ENCODE data around the gene TM4SF1.
"Not testable (repeated sequence)": the region's sequence is repeated elsewhere in the genome, so short reads cannot be mapped to it uniquely, and the experiment has no call there.

Gene TM4SF1

GRCh38 chr3:149395107-149396089, 17.9 kb upstream of the TM4SF1 start:
- no peak for DNase-seq (ENCODE audit: extremely low read depth in 1 of 2, low read depth in 1 of 2)

GRCh38 chr3:149393345-149394160, 16.1 kb upstream of the TM4SF1 start:
- peak in 1 of 2 donors; percentile 1 for DNase-seq (ENCODE audit: extremely low read depth in 1 of 2, low read depth in 1 of 2)

DNA sequence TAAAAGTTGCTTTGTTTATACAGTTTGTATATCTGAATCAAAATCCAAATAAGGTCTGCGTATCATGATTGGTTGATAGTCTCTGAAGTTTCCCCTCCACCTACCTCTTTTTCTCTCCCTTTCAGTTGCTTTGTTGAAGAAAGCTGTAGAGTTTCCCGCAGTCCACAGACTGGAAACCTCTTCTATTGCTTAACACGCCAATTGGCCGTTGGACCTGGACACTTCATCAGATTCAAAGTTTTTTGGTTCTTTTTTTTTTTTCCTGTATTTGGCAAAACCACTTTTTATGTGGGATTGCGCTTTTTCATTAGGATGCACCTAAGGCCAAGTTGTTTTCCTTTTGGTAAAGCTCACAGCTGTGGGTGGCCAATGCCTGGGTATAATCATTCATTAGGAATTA, 14.5 kb upstream of the TM4SF1 start:
- no peak for DNase-seq (ENCODE audit: extremely low read depth in 1 of 2, low read depth in 1 of 2)

GRCh38 chr3:149390772-149391212, 13.3 kb upstream of the TM4SF1 start:
- DNase-seq (ENCODE audit: extremely low read depth in 1 of 2, low read depth in 1 of 2): no peak

DNA sequence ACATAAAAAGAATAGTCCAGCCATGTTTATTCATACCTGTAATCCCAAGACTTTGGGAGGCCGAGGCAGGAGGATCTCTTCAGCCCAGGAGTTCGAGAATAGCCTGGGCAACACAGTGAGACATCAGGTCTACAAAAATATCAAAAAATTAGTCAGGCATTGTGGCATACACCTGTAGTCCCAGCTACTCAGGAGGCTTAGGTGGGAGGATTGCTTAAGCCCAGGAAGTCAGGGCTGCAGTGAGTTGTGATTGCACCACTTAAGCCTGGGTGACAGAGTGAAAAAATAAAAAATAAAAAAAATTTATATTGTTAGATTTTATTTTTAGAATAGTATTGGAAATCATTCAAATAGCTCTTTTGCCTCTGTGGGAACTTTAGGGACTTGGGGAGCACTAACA, 12.8 kb upstream of the TM4SF1 start:
- DNase-seq (ENCODE audit: extremely low read depth in 1 of 2, low read depth in 1 of 2): no peak

- no peak for DNase-seq (ENCODE audit: extremely low read depth in 1 of 2, low read depth in 1 of 2)
These were observed 11.3 kb upstream of the TM4SF1 start for GRCh38 chr3:149388531-149389417.

DNA sequence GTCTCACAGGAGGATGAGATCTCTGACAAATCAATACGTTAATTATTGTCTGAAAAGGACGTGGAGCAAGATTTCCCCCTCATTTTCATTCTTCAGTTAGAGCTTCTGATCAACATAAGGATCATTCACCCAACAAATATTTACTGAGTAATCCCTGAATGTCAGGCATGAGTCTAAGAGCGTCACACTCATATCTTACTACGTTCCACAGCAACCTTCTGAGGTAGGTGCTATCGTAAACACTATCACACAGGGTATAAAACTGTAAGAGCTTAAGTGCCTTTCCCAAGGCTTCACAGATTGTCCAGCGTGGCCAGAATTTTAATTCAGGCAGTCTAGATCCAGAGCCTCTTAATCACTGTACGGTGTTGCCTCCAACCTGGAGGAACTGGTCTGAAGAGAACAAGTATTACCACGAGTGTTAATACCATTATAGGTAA, 10.6 kb upstream of the TM4SF1 start:
- DNase-seq (ENCODE audit: extremely low read depth in 1 of 2, low read depth in 1 of 2): no peak

- DNase-seq (ENCODE audit: extremely low read depth in 1 of 2, low read depth in 1 of 2): no peak
These were observed 8.8 kb upstream of the TM4SF1 start for GRCh38 chr3:149386299-149386606.

GRCh38 chr3:149385617-149386298, 8.3 kb upstream of the TM4SF1 start:
- no peak for DNase-seq (ENCODE audit: extremely low read depth in 1 of 2, low read depth in 1 of 2)

DNA sequence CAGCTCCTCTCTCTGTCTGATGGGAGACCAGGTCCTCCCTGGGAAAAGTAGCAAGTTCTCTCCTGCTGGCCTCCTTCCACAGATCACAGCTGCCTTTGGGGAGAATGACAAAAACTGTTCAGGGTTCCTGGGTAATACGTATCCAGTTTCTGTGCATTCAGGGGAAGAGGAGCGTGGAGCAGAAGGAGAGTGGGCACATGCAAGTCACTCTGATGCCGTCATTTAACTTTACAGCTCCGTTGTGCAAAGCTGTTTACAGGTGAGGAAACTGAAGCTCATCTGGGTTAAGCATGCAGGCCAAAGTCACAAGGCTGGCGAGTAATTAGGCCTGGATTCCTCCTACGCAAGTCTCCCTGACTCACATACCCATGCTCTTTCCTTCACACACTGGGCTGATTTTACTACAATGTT, 7.5 kb upstream of the TM4SF1 start:
- DNase-seq (ENCODE audit: extremely low read depth in 1 of 2, low read depth in 1 of 2): no peak

DNA sequence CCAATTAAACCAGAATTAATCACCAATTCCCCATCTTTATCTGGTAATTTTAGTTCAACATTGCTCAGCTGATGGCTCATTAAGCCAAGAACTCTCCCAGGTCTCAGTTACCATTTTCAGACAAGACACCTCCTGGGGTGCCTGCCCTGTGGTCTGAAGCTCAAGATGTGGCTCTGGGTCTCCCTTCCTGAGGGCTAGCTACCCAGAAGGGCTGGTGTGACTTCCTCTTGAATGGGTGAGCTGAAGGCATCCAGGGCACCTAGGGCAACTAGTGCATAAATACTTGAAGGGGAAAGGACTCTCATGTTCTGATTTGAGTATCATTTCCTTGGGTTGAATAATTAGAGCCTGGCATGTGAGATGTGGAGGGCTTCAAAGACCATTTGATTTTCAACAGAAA, 6.7 kb upstream of the TM4SF1 start:
- no peak for DNase-seq (ENCODE audit: extremely low read depth in 1 of 2, low read depth in 1 of 2)

DNA sequence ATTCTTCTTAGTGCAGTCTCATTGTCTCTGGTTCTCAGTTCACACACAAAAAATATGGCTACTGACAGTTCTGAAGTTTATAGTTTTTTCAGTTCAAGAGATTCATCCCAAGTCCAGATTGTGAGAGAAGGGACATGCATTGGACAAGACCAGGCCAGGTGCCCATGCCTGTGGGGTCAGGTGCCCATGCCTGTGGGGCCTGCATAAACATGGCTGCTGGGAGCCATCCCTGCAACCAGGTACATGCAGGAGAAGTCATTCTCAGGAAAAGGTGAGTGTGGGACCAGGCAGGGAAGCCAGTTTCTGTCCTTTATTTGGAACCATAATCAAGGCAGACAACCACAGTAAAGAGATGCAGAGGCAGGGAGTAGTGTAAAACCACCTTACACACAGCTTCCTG, 6.3 kb upstream of the TM4SF1 start:
- DNase-seq (ENCODE audit: extremely low read depth in 1 of 2, low read depth in 1 of 2): no peak

GRCh38 chr3:149382518-149382917, 5.1 kb upstream of the TM4SF1 start:
- no peak for DNase-seq (ENCODE audit: extremely low read depth in 1 of 2, low read depth in 1 of 2)

DNA sequence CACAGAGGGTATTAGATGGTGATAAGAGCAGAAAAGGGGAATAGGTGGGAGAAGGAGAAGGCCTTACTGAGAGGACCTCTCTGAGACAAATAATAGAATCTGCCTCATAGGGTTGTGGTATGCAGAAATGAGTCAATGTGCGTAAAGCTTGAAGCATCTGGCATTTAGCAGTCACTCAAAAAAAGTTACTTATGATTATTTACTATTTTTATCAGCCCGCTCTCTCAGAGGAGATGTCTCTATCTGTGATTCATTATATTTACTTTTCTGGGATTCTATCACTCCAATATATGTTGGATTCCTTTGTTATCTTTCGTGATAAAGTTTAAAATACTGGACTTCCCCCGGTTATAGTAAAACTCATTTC, 4.6 kb upstream of the TM4SF1 start:
- no peak for DNase-seq (ENCODE audit: extremely low read depth in 1 of 2, low read depth in 1 of 2)

DNA sequence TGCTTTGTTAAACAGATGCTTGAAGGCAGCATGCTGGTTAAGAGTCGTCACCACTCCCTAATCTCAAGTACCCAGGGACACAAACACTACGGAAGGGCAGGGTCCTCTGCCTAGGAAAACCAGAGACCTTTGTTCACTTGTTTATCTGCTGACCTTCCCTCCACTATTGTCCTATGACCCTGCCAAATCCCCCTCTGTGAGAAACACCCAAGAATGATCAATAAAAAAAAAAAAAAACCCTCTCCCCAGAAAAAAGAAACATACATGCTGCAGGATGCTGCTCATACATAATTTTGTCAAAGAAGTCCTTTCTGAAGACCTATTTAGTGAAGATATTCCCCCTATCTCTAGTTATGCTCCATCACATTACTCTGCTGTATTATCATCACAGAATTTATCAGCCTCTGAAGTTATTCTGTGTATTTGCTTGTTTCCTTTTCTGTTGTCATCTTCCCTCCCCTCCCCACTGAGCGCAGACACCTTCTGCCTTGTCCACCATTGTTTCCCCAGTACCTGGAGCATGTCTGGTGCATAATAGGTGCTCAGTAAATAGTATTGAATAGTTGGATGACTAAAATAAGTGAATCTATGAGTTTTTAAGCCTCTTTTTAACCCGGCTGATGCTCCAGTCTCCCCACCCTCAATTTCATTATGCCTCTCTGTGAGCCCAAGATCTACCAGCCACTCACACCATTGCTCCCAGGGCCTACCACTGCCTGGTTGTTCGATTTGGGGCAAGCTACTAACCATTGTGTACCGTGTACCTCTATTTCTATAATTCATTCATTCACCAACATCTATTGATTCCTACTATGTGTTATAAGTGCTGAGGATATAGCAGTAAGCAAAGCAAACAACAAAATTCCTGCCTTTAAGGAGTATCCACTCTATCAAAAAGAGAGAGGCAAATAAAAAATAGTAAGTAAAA, 4.0 kb upstream of the TM4SF1 start:
- no peak for DNase-seq (ENCODE audit: extremely low read depth in 1 of 2, low read depth in 1 of 2)

DNA sequence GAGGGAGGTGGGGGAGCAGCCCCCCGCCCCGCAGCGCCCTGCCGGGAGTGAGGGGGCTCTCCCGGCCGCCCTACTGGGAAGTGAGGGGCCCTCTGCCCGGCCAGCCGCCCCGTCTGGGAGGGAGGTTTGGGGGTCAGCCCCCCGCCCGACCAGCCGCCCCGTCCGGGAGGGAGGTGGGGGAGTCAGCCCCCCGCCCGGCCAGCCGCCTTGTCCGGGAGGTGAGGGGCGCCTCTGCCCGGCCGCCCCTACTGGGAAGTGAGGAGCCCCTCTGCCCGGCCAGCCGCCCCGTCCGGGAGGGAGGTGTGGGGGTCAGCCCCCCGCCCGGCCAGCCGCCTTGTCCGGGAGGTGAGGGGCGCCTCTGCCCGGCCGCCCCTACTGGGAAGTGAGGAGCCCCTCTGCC, 2.8 kb upstream of the TM4SF1 start:
- DNase-seq (ENCODE audit: extremely low read depth in 1 of 2, low read depth in 1 of 2): not testable (repeated sequence)

DNA sequence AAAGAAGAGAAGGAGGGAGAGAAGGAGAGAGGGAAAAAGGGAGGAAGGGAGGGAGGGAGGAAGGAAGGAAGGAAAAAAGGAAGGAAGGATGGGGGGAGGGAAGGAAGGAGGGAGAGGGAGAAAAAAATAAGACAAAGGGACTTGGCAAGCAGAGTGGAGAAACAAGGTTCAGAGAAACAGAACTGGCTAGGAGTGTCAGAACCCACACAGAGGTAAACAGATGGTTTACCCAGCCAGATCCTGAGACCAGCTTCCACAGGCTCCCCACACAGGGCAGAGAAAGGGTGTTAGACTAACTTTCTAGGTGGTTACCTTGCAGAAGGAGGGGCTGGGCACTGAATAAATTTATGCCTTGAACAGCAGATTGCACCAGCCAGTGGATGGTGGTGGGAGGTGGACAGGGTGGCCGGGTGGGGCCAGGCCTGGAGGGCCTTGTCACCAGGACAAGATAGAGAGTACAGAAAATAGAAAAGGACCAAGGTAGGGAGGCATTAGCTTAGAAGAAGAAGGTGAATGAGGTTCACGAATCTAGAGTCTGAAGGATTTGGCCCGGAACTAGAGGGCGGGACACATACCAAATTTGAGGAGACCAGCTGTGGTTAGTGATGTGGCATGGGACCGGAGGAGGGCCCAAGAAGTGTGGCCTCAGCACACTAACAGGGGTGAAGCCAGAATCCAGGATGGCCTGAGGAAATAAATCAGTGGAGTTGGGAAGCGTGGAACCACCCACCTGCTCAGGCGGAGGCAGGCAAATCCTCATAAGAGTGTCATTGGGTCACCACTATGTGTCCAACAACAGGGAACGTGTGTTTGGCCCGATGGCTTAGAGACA, 1.2 kb upstream of the TM4SF1 start:
- DNase-seq (ENCODE audit: extremely low read depth in 1 of 2, low read depth in 1 of 2): no peak

- no peak for DNase-seq (ENCODE audit: extremely low read depth in 1 of 2, low read depth in 1 of 2)
These were observed 586 bp downstream of the TM4SF1 start for GRCh38 chr3:149376718-149377407.
